HEK293T (cell line): ENCODE results near the gene STARD6.

Experiments used
- BHLHE40 ChIP-seq: fragments of 450-650 bp; IDR thresholded peaks from 2 replicates; pipeline ENCODE4 v1.6.1; 2016; ENCODE audit warnings: mild to moderate bottlenecking, moderate library complexity, borderline replicate concordance
- FOXA1 ChIP-seq: fragments of 450-650 bp; IDR thresholded peaks from 2 replicates; pipeline ENCODE4 v1.6.1; 2016; ENCODE audit warnings: mild to moderate bottlenecking
- SUZ12 ChIP-seq: fragments of 450-650 bp; IDR thresholded peaks from 2 replicates; pipeline ENCODE4 v1.6.1; 2016; ENCODE audit warnings: mild to moderate bottlenecking
- TARDBP ChIP-seq: fragments of 450-650 bp; IDR thresholded peaks from 2 replicates; pipeline ENCODE4 v1.6.1; 2016

DNA sequence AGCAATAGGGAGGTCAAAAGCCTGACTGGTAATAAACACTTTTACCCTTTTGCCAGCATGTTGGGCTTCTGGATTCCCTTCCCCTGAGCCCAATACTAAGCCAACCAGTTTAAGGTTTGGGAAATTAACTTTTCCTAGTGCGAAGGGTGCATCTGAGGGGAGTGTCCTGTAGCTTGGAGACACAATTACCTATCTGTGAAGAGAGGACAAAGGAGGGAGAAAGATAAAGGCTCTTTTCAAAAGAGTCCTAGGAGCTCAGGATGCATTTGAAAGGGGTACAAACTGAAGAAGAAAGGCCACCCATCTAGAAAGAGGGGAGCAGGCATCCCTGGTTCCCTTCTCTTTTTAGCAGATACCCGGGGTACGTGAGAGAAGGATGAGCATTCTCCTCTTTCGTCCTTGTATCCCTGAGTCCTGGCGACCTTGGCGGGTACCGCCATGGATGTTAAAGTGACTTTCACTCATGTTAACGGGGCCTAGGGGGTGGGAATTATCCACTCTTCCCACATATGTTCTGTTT, 25.1 kb upstream of the STARD6 start:
- TF ChIP-seq TARDBP (no peak), SUZ12 (no peak), FOXA1 (no peak), BHLHE40 (no peak)
